GM08714 (cell line): Measurements from ENCODE around the gene PGM5.
"Not testable (repeated sequence)": the region's sequence is repeated elsewhere in the genome, so short reads cannot be mapped to it uniquely, and the experiment has no call there.

ENCODE experiments used
- H3K4me3 ChIP-seq: fragments of 200-500 bp; sonication (Bioruptor generic); 2 replicates; pipeline ENCODE4 v1.5.1; 2014; ENCODE audit warnings: mild to moderate bottlenecking, low read length, inconsistent platforms
- ZNF274 ChIP-seq: IDR thresholded peaks from 2 replicates; pipeline ENCODE4 v1.6.1; 2012; ENCODE audit warnings: mild to moderate bottlenecking, low read depth, low read length

The PGM5 gene

GRCh38 chr9:68377723-68378122, 21.3 kb downstream of the PGM5 start:
- H3K4me3 ChIP-seq: not testable (repeated sequence)

- not testable (repeated sequence) for H3K4me3 ChIP-seq
Observed at GRCh38 chr9:68383894-68384293, 27.5 kb downstream of the PGM5 start.

DNA sequence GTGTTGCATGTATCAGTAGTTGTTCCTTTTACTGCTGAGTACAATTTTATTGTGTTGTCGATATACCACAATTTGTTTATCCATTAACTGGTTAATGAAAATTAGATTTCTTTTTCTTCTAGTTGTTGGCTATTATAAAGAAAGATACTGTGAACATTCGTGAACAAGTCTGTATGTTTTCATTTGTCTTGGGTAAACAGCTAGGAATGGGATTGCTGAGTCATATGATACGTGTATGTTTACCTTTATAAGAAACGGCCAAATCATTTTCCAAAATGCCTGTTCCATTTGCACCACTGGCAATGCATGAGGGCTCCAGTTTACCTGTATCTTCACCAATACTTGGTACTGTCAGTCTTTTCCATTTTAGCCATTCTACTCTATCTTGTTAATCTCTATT, 33.1 kb downstream of the PGM5 start:
- H3K4me3 ChIP-seq: not testable (repeated sequence)

- not testable (repeated sequence) for H3K4me3 ChIP-seq
Observed at GRCh38 chr9:68390737-68391136, 34.3 kb downstream of the PGM5 start.

DNA sequence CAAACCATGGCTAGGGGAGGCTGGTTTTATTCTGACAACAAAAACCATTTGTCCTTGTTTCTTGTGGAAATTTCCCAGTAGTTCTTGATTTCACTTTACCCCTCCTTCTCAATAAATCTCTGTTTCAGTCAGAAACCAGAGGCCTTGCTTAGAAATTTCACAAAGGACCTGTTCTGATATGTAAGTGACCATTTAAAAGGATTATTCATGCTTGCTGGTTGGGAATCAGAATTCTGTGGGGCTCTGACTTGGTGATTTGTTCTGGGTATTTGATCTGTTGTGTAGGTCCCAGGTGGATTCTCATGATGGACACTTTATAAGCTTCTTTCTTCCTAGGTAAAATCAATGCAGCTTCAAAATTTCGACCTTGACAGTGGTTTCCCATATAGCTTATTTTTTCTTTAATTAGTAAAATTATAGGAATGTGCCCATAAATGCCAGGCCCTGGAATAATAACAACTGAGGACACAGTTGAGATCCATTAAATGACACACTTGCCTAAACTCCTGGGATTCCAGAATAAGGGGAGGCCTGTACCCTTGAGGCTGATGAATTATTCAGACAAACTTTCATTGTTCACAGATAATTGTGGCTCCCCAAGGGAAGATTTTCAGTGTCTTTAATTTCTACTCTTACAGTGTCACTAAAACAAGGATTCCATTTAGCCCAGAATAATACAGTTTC, 40.1 kb downstream of the PGM5 start:
- not testable (repeated sequence) for H3K4me3 ChIP-seq

- H3K4me3 ChIP-seq: not testable (repeated sequence)
Observed at GRCh38 chr9:68397095-68397423, 40.6 kb downstream of the PGM5 start.

GRCh38 chr9:68397796-68398195, 41.4 kb downstream of the PGM5 start:
- H3K4me3 ChIP-seq: not testable (repeated sequence)

DNA sequence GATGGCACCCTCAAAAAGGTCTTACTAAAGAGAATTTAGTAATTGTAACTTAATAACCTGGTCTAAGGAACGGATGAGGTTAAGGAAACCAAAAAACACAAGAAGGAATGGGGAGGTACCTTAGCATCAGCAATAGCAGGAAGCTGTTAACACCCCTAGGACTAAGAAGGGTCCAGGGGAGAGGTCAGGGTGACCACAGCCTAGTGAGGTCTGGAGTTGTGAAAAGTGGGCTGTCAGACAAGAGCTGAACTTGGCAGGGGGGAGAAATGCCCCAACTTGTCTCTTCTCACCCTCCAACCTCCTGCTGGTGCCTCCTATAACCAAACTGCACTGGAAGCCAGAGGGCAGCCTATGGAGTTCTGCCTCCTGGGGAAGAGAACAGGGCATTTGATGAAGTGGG, 41.9 kb downstream of the PGM5 start:
- not testable (repeated sequence) for H3K4me3 ChIP-seq

GRCh38 chr9:68404421-68405185, 48.2 kb downstream of the PGM5 start:
- H3K4me3 ChIP-seq: not testable (repeated sequence)

DNA sequence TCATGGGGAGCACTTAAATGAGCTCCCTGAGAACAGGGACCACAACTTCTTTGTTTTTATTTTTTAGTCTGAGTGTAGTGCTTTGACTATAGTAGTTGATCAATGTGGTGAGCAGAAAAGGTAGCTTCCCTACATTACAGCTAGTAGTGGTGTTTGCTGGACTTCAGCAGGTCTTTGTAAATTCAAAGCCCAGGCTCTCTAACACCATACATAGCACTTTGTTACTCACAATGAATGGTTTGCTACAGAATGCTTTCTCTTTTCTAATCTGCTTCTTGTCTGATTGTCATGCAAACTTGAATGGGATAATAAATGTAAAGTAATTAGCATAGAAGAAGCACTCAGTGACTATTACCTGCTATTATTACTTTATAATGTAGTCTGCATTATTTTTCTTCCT, 55.5 kb downstream of the PGM5 start:
- H3K4me3 ChIP-seq: not testable (repeated sequence)

DNA sequence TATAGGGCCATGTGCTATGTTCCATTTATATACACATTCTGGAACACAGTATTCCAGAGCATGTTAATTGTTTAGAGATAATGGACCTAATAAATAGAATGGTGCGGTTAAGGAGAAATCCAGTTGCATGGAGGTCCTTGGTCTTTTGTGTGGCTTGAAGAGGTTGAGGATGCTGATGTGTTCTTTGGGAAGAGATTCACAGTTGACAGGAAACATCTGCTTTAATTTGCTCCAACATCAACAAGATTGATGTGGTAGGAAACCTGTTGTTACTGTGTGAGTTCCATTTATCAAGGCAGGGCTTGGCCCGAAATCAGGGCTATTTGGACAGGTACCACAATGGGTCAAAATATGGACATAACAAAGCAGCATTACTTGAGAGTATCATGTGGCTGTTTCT, 56.3 kb downstream of the PGM5 start:
- H3K4me3 ChIP-seq: not testable (repeated sequence)

DNA sequence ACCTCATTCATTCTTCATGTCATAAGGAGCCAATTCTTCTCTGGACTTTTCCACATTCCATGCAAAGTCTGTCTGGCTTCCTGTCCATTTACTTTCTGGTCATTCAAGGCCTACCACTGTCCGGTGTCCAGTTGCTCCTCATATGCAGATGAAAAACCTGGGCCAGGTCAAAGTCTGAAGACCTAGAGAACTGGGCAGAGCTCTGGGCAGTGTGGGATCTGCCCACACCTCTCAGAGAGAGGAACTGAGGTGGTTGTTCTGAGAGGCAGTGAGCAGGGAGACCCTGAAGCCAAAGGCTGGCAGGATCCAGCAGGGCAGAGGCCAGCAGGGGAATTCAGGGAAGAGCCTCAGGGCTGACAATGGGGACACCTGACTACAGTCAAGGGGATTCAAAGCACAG, 58.7 kb downstream of the PGM5 start:
- H3K4me3 ChIP-seq: not testable (repeated sequence)

DNA sequence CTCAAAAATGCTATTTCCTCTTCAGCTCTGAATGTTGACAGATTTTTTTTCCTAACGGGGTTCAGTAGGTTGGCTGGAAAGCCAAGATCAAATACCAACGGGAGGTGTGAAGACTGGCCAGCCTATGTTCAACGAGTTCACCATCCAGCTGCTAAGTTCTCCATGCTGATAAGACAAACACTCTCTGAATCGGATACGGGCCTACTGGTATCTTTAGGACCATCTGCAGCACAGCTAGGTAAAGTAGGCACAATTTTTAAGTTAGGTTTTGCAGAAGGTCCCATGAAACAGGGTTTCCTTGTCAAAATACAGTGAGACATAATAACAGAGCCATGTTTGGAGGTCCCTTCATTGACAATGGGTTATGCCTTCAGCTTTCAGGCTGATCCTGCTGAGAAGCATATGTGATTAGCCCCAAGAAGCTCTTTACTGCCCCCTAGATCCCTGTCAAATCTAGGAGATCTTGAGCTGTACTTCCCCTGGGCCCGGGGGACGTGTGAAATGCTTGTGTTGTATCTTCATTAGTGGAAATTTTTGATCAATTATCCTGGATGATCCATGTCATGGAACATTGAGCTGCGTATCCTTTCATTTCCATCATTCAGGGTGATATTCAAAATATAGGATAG, 60.6 kb downstream of the PGM5 start:
- no peak for TF ChIP-seq ZNF274
- no peak overlapping the region for H3K4me3 ChIP-seq

GRCh38 chr9:68417762-68418161, 61.4 kb downstream of the PGM5 start:
- H3K4me3 ChIP-seq: no peak overlapping the region
- TF ChIP-seq ZNF274: no peak

DNA sequence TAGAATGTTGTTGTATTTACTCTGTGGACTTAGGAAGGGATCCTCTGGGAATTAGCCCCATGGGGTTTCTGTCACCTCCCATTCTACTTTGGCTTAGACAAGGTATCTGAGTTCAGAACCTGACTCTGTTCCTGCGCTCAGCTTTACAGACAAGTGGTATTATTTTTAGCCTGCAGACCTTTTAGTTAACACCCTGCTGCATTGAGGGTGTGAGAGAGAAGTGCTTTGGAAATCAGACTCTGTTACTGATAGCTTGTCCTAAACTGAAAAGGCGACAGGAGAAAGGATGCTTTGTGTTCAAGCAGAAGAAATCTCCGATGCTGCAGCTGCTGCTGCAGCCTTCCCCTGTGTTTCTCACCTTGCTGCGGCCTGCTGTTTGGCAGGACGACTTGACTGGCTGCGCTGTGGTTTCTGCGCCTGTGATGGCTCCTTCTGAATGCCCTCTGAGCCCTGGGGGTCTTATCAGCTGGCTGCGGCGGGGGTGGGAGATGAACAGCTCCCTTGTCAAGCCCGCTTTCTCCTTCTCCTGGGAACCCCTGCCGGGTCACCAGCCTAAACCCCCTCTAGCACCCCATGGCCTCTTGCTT, 61.9 kb downstream of the PGM5 start:
- TF ChIP-seq ZNF274: no peak
- no peak overlapping the region for H3K4me3 ChIP-seq

GRCh38 chr9:68419901-68420300, 63.5 kb downstream of the PGM5 start:
- no peak overlapping the region for H3K4me3 ChIP-seq
- no peak for TF ChIP-seq ZNF274
